Body of pancreas (tissue), 4 donors: Measurements from ENCODE around the gene CDR2L. TPM values are rescaled to one million over a fixed set of nuclear protein-coding genes. Genes with fewer than 3 reads are reported as not detected.

Experiments used
- ATAC-seq: fragments of 150-250 bp; one replicate; pipeline ENCODE4 v1.9.1; 2016
- DNase-seq, 4 donors: peaks; one replicate each; pipeline ENCODE4 v3.0.0-alpha.2; 2019
- H3K27ac ChIP-seq, 4 donors: fragments of 200-600 bp; sonication (generic); 1 replicate in 3 of 4; 2 replicates in 1 of 4; pipeline versions ENCODE4 v1.5.1 to v1.6.1; 2016 to 2019; ENCODE audit warnings: mild to moderate bottlenecking in 1 of 4, mixed read lengths in 1 of 4, moderate library complexity in 1 of 4
- H3K27me3 ChIP-seq, 2 donors: fragments of 200-600 bp; sonication (generic); one replicate each; pipeline ENCODE4 v1.6.0; 2016; ENCODE audit warnings: mild to moderate bottlenecking in 1 of 2
- H3K36me3 ChIP-seq, 2 donors: fragments of 200-600 bp; sonication (generic); replicated peaks in 1 of 2; 2 replicates each; pipeline ENCODE4 v1.5.1; 2016; ENCODE audit warnings: low read depth in 2 of 2; ENCODE audit not compliant: insufficient read depth in 1 of 2
- H3K4me1 ChIP-seq: fragments of 200-600 bp; sonication (generic); one replicate; pipeline ENCODE4 v1.6.0; 2016
- H3K4me3 ChIP-seq, 2 donors: fragments of 200-600 bp; sonication (generic); 1 replicate in 1 of 2; 2 replicates in 1 of 2; pipeline ENCODE4 v1.5.1; 2016 to 2019
- H3K9me3 ChIP-seq, 3 donors: fragments of 200-600 bp; sonication (generic); 1 replicate in 2 of 3; 2 replicates in 1 of 3; pipeline ENCODE4 v1.5.1; 2016
- POLR2A ChIP-seq, 3 donors: fragments of 450-650 bp; IDR thresholded peaks; one replicate each; pipeline ENCODE4 v1.6.1; 2016; ENCODE audit warnings: antibody characterized with exemption in 3 of 3, mild to moderate bottlenecking in 2 of 3
- WGBS, 2 donors: methylation state at CpG; one replicate each; pipeline ENCODE4 v1.1.5; 2017; 5-methylcytosine and 5-hydroxymethylcytosine counted together
- intact Hi-C: fragments of 100-400 bp; cut with DNase I; formaldehyde crosslinking; loops from one replicate; pipeline ENCODE4 v1.15.1; 2023
- total RNA-seq, 2 donors: library from RNA; depleted of rRNA; stranded (reverse); fragments of >200 nt; gene quantifications; one replicate each; pipeline ENCODE4 v1.1.0, GENCODE V29; 2016
- TF ChIP-seq, protein P1 (sequence below), 7 experiments: fragments of 450-650 bp in 4 of 7; fragments of 200-600 bp in 3 of 7; sonication (generic) in 3 of 7; IDR thresholded peaks; one replicate each; pipeline ENCODE4 v1.5.1; 2016 to 2019; ENCODE audit warnings: antibody characterized with exemption in 7 of 7

Gene CDR2L
- total RNA-seq, 2 donors from 2014 or later: 11.9 to 18.5 TPM

DNA sequence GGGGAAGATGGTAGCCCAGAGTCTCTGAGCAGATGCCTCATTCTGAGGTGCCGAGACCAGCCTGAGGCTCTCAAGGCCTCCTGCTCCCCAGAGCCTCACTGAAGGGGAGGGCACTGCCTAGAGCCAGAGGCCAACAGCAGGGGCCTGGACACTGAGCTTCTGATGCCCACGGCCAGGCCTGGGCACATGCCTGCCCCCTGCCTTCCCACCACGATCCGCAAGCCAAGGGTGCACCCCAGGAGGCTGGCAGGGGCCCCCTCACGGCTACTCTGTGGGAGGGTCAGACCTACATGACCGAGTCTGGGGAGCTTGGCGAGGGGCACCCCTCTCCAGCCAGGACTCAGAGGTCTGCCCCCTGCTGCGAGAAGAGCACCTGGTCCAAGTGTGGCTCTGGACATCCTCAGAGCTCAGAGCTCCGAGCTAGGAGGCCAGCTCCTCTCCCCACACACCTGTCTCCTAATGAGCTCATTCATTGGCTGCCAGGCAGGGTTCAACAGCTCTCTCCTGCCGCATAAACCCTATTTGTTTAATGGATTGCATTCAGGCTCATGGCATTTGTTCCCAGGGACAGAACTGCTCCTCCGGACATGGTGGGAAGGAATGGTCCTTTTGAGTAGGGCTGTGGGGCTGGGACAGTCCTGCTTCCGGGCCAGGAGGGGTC, 37.8 kb upstream of the CDR2L start:
- Histone ChIP-seq H3K4me1 (no peaks in the 10 kb centered on the region), H3K9me3 (no peaks in the 10 kb centered on the region), H3K36me3 (peaks cover 0 to 12% of the 10 kb centered on the region in 2 donors), H3K27ac (no peak overlapping the region), H3K4me3 (no peak overlapping the region), H3K27me3 (no peaks in the 10 kb centered on the region)
- ATAC-seq (peak; percentile 40), DNase-seq (no peak)
- TF ChIP-seq POLR2A (IDR thresholded peaks at IDR 0.05): no peak
- TF ChIP-seq, protein P1, sequence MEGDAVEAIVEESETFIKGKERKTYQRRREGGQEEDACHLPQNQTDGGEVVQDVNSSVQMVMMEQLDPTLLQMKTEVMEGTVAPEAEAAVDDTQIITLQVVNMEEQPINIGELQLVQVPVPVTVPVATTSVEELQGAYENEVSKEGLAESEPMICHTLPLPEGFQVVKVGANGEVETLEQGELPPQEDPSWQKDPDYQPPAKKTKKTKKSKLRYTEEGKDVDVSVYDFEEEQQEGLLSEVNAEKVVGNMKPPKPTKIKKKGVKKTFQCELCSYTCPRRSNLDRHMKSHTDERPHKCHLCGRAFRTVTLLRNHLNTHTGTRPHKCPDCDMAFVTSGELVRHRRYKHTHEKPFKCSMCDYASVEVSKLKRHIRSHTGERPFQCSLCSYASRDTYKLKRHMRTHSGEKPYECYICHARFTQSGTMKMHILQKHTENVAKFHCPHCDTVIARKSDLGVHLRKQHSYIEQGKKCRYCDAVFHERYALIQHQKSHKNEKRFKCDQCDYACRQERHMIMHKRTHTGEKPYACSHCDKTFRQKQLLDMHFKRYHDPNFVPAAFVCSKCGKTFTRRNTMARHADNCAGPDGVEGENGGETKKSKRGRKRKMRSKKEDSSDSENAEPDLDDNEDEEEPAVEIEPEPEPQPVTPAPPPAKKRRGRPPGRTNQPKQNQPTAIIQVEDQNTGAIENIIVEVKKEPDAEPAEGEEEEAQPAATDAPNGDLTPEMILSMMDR (IDR thresholded peaks at IDR 0.05): no peak
- WGBS, 2 donors: 26 to 30% methylated on average over 3 to 12 of the region's 12 CpGs
- intact Hi-C loops: no loop called here

DNA sequence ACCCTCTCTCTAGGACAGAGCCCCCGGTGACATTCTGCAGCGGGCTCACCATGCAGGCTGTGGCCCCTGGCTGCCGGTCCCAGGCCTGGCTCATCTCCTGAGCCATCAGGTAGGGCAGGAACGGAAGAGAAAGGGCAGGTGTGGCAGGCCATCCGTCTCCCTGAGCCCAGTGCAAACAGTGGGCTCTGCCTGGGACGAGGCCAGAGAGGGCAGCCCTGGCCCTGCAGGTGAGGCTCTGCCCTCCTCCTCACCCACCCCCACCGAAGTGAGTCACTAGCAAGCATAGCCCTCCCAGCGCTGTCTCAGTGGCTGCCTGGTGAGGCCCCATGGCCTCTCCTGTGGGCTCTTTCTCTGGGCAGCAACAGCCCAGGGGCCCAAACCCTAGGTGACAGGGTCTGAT, 37.2 kb upstream of the CDR2L start:
- H3K27ac ChIP-seq: no peak overlapping the region

DNA sequence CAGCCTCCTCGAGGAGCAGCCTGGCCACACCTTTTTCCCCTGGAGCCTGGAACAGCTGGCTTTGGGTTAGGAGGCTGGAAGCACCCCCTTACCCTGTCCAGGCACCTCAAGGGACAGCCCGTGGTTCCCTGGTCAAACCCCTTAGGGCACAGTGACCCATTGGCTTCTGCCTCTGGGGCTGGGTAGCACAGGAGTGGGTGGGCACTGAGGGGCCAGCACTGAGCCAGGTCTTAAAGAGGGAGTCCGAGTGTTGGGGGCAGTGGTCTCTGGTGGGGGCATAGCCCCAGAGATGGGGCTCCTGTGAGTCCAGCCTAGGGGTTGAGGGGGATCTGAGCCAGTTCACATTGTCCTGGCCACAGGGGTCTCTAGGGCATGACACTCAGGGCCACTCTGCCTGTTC, 36.4 kb upstream of the CDR2L start:
- Histone ChIP-seq H3K9me3 (no peaks in the 10 kb centered on the region), H3K27ac (no peak overlapping the region), H3K4me3 (no peak overlapping the region), H3K27me3 (no peaks in the 10 kb centered on the region), H3K4me1 (no peaks in the 10 kb centered on the region), H3K36me3 (peaks cover 6 to 20% of the 10 kb centered on the region in 2 donors)
- ATAC-seq: no peak
- TF ChIP-seq, protein P1 (IDR thresholded peaks at IDR 0.05): no peak
- no peak for TF ChIP-seq POLR2A (IDR thresholded peaks at IDR 0.05)
- intact Hi-C loops: no loop called here
- 64 to 100% methylated on average over 1 to 3 of the region's 3 CpGs for WGBS, 2 donors
- DNase-seq: no peak

More for the DNA sequence above, 37.2 kb upstream of the CDR2L start:
- ATAC-seq: peak; percentile 36
- WGBS, 2 donors: 36 to 48% methylated on average over 8 of the region's 8 CpGs
- peak in 3 of 4 donors; percentile 27 to 56 (median 38) for DNase-seq
- Histone ChIP-seq H3K36me3 (peaks cover 0 to 17% of the 10 kb centered on the region in 2 donors), H3K27me3 (no peaks in the 10 kb centered on the region), H3K4me3 (no peak overlapping the region), H3K4me1 (no peaks in the 10 kb centered on the region), H3K9me3 (no peaks in the 10 kb centered on the region)
- intact Hi-C loops: no loop called here
- TF ChIP-seq, protein P1 (IDR thresholded peaks at IDR 0.05): no peak
- TF ChIP-seq POLR2A (IDR thresholded peaks at IDR 0.05): no peak

DNA sequence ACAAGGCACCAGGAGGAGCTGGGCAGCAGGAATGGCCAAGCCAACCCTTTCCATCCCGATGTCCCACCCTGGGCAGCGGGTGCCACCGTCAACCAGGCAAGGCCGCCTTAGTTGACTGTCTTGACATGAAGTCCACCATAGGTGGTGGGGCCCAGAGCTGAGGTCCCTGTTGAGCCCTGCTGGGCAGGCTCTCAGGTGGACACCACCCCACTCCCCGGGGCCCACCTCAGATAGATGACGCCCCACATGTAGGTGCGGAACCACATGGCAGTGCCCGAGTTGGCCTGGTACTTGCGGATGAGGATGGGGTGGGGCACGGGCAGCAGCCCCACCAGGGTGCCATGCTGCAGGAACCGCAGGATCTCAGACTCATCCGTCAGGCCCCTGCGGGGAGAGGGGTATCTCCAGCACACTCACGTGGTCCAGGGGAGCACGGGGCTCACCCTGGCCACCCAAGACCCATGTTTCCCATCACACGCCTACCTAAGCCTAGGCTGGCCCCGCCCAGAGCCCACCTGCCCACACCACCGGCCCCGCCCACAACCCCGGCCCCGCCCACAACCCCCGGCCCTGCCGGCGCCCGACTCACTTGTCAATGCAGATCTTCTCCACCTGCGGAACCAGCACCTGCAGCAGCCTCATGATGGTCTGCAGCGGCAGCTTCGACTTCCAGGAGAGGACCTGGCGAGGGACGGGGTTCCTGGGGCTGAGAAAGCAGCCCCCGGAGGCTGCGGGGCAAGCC, 35.6 kb upstream of the CDR2L start:
- no peak for TF ChIP-seq POLR2A (IDR thresholded peaks at IDR 0.05)
- TF ChIP-seq, protein P1 (IDR thresholded peaks at IDR 0.05): no peak
- H3K27me3 ChIP-seq: no peaks in the 10 kb centered on the region
- H3K4me1 ChIP-seq: no peaks in the 10 kb centered on the region
- 79 to 93% methylated on average over 5 to 31 of the region's 32 CpGs for WGBS, 2 donors
- H3K27ac ChIP-seq: no peak overlapping the region
- DNase-seq: no peak
- H3K36me3 ChIP-seq: peaks cover 6 to 22% of the 10 kb centered on the region in 2 donors
- intact Hi-C loops: no loop called here
- no peak for ATAC-seq
- H3K9me3 ChIP-seq: no peaks in the 10 kb centered on the region
- no peak overlapping the region for H3K4me3 ChIP-seq
